Memory B cell (primary cell): ENCODE data around the gene NFAM1.

Experiments used
- ATAC-seq: fragments of 150-1000 bp; cut with Tn5 transposase; 2 replicates; pipeline ENCODE4 v1.10.0; 2021; ENCODE audit warnings: low read depth, mild to moderate bottlenecking, moderate library complexity
- DNase-seq, 2 donors: peaks; one replicate each; pipeline ENCODE4 v3.0.0; 2022; ENCODE audit warnings: low spot score in 2 of 2
- H3K27ac Mint-ChIP-seq: one replicate; pipeline ENCODE4 v1.8.0; 2022; ENCODE audit warnings: mild to moderate bottlenecking, moderate library complexity, mixed read lengths
- H3K27me3 Mint-ChIP-seq: one replicate; pipeline ENCODE4 v1.8.0; 2022; ENCODE audit warnings: mixed read lengths
- H3K36me3 Mint-ChIP-seq: one replicate; pipeline ENCODE4 v1.8.0; 2022; ENCODE audit warnings: mild to moderate bottlenecking, mixed read lengths
- H3K4me1 Mint-ChIP-seq: one replicate; pipeline ENCODE4 v1.8.0; 2022; ENCODE audit warnings: mixed read lengths
- H3K4me3 Mint-ChIP-seq: one replicate; pipeline ENCODE4 v1.8.0; 2022; ENCODE audit warnings: mild to moderate bottlenecking, moderate library complexity, mixed read lengths
- H3K9me3 Mint-ChIP-seq: one replicate; pipeline ENCODE4 v1.8.0; 2022; ENCODE audit warnings: mixed read lengths

The NFAM1 gene, protein sequence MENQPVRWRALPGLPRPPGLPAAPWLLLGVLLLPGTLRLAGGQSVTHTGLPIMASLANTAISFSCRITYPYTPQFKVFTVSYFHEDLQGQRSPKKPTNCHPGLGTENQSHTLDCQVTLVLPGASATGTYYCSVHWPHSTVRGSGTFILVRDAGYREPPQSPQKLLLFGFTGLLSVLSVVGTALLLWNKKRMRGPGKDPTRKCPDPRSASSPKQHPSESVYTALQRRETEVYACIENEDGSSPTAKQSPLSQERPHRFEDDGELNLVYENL

DNA sequence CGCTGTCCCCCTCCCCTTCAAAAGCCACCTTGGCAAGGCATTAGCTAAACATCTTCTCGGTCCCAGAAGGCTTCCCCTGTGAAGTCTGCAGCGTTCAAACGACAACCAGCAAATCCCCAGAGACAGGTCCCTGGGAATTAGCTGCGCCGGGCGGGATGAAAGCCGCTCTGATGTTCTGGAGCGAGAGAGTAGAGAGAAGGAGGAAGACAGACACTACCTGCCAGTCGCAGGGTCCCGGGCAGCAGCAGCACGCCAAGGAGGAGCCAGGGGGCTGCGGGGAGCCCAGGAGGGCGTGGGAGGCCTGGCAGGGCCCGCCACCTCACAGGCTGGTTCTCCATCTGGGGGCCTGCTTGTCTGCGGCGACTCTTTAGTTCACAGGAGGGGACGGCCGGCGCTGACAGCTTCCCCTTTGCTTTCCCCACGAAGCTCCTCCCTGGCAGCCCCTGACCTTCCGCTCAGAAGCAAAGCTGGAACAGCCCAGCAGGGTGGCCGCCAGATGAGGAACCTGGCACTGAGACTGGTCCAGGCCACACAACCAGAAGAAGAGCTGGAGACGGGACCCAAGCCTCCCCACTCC lies at the start of gene NFAM1:
NFAM1 (minus strand) TSS at position 384 of the 577 bp plus-strand sequence; CDS start at position 338, 46 bp downstream.
- no peaks in the 10 kb centered on the region for H3K36me3 Mint-ChIP-seq
- H3K9me3 Mint-ChIP-seq: no peaks in the 10 kb centered on the region
- DNase-seq (no peak), ATAC-seq (peak; percentile 56)
- H3K27me3 Mint-ChIP-seq: peaks cover 30% of the 10 kb centered on the region
- H3K27ac Mint-ChIP-seq: no peak within 1 kb of the TSS
- peak within 1 kb of the TSS; percentile 60 for H3K4me3 Mint-ChIP-seq
- peaks cover 3% of the 10 kb centered on the region for H3K4me1 Mint-ChIP-seq

DNA sequence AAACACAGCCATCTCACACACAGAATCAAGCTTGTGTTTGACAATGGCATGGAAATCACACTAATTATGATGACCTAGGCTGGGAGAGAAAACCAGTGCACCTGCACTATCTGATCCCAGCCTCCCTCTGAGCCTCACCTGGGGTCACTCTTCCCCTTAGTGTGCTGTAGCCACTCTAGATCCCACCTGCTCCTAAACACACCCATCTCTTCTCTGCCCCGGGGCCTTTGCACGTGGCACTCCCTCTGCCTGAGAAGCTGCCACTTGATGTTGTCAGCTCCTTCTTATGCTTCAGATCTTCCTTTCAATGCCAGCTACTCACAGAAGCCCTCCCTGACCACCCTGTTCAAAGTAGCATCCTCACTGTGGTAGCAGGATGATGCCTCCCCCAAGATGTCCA lies 42.9 kb upstream of the NFAM1 start:
- ATAC-seq (no peak), DNase-seq (no peak)
- H3K27me3 Mint-ChIP-seq: peaks cover 14% of the 10 kb centered on the region
- peaks cover 7% of the 10 kb centered on the region for H3K4me1 Mint-ChIP-seq
- peak overlapping the region; percentile 6 for H3K27ac Mint-ChIP-seq
- no peaks in the 10 kb centered on the region for H3K36me3 Mint-ChIP-seq
- H3K9me3 Mint-ChIP-seq: no peaks in the 10 kb centered on the region
- H3K4me3 Mint-ChIP-seq: no peak overlapping the region

DNA sequence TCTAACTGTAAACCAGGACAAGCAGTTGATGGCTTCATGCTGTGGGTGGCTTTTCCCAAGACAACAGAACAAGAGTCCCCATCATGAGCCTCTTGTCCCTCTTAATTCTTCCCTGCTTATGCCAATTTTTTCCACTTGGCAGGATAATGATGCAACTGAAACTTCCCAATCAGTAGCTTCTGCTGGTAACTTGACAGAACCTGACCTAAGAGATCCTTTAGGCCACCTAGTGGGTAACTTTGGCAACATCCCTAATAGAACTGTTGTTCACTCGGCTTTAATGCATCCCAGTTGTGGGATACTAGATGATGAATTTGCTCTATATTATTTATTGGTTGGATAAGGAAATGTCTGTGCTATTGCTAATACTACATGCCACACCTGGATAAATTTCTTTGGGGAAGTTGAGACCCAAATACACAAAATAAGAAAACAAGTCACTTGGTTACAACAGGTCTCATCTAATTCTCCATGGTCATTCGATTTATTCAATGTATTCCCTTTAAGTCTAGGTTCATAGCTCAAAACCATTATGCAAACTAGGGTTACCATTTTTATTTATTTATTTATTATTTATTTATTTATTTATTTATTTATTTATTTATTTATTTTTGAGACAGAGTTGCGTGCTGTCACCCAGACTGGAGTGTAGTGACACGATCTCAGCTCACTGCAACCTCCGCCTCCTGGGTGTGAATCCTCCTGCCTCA lies 41.4 kb upstream of the NFAM1 start:
- ATAC-seq: peak; percentile 79
- Mint-ChIP-seq H3K27me3 (peaks cover 14% of the 10 kb centered on the region), H3K4me1 (peaks cover 6% of the 10 kb centered on the region), H3K4me3 (no peak overlapping the region), H3K9me3 (no peaks in the 10 kb centered on the region), H3K36me3 (no peaks in the 10 kb centered on the region), H3K27ac (no peak overlapping the region)
- DNase-seq: peak in 1 of 2 donors; percentile 48

DNA sequence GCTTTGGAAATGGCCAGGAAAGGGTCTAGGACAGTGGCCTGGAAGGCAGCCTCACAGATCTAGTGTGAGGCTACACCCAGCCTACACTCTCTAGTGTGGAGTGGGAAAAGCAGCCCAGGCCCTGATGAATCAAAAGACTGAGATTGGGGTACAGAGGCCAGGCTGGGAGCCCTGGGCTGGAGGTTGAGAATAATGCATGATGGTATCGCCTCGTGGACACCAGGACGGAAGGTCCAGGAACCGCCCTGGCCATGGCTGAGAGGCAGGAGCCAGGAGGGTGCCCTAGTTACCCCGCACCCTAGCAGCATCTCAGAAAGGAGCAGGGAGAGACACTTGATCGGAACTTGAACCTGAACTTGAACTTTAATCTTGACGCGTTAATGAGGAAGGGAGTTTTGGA lies 40.5 kb upstream of the NFAM1 start:
- H3K27me3 Mint-ChIP-seq: peaks cover 14% of the 10 kb centered on the region
- H3K4me3 Mint-ChIP-seq: no peak overlapping the region
- DNase-seq: no peak
- H3K9me3 Mint-ChIP-seq: no peaks in the 10 kb centered on the region
- no peaks in the 10 kb centered on the region for H3K36me3 Mint-ChIP-seq
- ATAC-seq: no peak
- H3K27ac Mint-ChIP-seq: no peak overlapping the region
- peaks cover 4% of the 10 kb centered on the region for H3K4me1 Mint-ChIP-seq

DNA sequence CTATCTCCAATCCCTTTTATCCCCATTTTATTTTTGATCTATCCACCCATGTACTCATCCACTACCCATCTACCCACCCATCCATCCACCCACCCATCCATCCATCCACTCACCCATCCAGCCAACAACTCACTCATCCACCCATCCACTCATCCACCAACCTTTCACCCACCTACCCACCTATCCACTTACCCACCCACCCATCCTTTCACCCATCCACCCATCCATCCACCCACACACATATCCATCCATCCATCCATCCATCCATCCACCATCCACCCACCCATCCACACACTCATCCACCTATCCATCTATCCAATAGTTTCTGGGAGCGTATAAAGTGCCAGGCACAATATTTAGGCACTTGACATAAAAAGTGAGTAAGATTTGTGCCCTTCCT lies 39.2 kb upstream of the NFAM1 start:
- Mint-ChIP-seq H3K4me1 (peaks cover 4% of the 10 kb centered on the region), H3K36me3 (no peaks in the 10 kb centered on the region), H3K4me3 (no peak overlapping the region), H3K27ac (no peak overlapping the region), H3K9me3 (no peaks in the 10 kb centered on the region), H3K27me3 (peaks cover 14% of the 10 kb centered on the region)
- no peak for DNase-seq
- ATAC-seq: no peak

DNA sequence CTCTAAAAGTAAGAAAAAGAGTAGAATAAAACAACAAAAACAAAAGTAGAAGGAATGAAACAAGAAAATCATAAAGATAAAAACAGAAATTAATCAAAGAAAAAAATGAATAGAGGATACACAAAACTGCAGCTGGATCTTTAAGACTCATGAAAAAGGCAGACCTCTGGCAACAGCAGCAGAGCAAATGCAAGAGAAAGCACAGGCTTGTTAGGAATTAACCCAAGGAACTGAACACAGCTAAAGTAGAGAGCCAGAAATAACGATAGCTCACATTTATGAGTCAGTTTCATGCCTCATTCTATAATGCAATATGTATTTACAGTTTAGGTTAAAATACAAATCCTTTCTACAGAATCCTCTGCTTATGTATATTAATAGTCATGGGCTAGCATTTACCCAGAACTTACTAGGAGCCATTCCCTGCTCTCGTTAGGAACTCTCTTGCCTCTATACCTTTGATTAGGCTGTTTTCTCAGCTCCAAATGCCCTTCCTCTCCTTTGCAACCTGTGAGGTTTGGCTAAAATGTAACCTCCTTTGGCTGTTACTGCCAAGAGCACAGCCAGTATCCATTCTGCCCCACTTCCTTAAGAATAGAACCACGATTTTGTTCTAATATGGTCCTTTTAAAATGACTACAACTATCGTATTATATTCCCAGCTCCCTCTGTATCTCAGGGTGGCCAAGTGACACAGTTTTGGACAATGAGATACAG lies 38.3 kb upstream of the NFAM1 start:
- peaks cover 4% of the 10 kb centered on the region for H3K4me1 Mint-ChIP-seq
- no peak overlapping the region for H3K4me3 Mint-ChIP-seq
- DNase-seq (no peak), ATAC-seq (no peak)
- H3K36me3 Mint-ChIP-seq: no peaks in the 10 kb centered on the region
- H3K27ac Mint-ChIP-seq: no peak overlapping the region
- peaks cover 14% of the 10 kb centered on the region for H3K27me3 Mint-ChIP-seq
- H3K9me3 Mint-ChIP-seq: no peaks in the 10 kb centered on the region

DNA sequence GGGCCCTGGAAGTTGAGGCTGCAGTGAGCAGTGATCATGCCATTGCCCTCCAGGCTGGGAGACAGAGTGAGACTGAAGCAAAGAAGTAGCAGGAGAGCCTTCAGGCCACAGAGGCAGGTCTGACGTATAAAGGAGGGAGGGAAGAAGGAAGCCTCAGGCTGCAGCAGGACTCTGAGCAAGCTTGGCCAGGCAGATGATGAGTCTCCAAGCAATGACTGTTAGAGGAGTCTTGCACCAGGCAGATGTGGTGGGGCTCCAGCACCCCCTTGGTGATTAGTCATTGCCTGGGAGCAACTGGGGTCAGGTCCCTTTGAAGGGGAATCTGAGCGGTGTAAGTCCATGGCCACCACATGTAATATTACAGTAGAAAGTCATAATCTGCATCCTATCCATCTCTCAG lies 36.6 kb upstream of the NFAM1 start:
- ATAC-seq (no peak), DNase-seq (no peak)
- Mint-ChIP-seq H3K27ac (no peak overlapping the region), H3K36me3 (no peaks in the 10 kb centered on the region), H3K27me3 (peaks cover 11% of the 10 kb centered on the region), H3K9me3 (no peaks in the 10 kb centered on the region), H3K4me1 (peaks cover 4% of the 10 kb centered on the region), H3K4me3 (no peak overlapping the region)

DNA sequence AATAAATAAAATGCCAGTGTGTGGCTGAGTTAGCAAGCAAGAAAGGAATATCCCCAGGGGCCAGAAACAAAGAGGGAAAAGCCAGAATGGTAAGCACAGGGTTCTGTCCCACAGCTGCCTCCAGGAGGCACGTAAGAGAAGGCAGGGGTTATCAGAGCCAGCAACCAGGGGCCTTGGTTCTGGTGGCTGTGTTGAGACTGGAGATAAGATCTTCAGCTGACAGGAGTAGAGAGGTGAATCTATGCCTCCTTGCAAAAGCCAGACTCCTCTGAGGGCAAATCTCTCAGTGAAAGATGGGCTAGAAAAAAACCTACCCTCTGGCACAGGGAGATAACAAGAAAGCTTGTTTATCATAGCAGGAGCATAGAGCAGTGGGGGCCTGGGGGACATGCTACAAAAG lies 29.8 kb upstream of the NFAM1 start:
- peaks cover 23% of the 10 kb centered on the region for H3K27me3 Mint-ChIP-seq
- no peak for ATAC-seq
- H3K4me1 Mint-ChIP-seq: peaks cover 8% of the 10 kb centered on the region
- H3K36me3 Mint-ChIP-seq: no peaks in the 10 kb centered on the region
- no peak for DNase-seq
- H3K27ac Mint-ChIP-seq: no peak overlapping the region
- H3K4me3 Mint-ChIP-seq: no peak overlapping the region
- no peaks in the 10 kb centered on the region for H3K9me3 Mint-ChIP-seq

DNA sequence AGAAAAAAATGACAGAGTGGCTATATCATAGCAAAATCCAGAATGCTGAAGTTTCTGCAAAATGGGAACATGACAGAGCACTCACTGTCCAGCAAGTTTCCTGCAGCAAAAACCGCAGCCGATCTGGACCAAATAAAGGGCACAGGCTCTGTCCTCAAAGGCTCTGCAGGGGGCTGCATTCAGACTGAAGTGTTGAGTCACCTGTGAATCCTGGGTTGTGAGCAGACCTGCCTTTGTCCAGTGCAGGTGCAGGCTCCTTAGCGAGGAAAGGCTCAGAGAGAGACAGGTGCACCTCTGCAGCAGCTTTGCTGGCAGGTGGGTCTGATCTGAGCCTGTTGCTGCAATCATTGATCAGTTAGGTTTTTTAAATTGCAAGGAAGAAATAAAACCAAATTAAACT lies 29.3 kb upstream of the NFAM1 start:
- no peaks in the 10 kb centered on the region for H3K36me3 Mint-ChIP-seq
- H3K9me3 Mint-ChIP-seq: no peaks in the 10 kb centered on the region
- no peak overlapping the region for H3K4me3 Mint-ChIP-seq
- no peak overlapping the region for H3K27ac Mint-ChIP-seq
- peaks cover 25% of the 10 kb centered on the region for H3K27me3 Mint-ChIP-seq
- DNase-seq (no peak), ATAC-seq (no peak)
- H3K4me1 Mint-ChIP-seq: peaks cover 8% of the 10 kb centered on the region

DNA sequence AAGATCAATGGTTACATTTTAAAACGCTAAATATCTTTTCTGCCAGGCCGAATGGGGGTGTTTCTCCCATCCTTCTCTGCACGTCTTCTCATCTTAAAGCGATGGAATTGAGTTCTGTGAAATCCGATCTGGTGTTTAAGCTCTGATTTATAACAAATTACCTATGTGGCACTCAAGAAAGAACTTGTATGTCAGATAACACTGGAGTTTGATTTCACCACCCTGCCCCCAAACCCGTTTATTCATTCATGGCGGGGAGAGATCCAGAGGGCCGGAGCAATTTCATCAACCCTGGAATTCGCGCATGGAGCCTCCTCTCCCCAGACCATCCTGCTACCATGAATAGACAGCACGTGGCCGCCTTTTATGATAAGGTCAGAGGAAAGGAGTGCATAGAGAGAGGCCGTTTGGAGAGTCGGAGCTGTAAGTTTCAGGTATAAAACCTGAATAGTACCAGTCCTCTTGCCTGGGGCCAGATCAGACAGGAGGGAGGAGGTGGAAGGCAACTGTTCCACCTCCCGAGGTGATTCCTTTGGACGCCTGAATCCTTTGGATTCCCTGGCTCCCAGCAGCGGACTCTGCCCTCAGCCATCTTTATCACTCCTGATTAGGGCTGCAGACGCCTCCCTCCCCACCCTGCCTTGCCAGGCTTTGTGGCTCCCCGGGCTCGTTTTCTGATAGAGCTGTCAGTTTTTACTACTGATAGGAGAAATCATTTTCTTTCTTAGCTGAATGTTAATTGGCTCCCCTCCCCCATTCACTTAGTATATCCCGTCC lies 27.3 kb upstream of the NFAM1 start:
- peaks cover 2% of the 10 kb centered on the region for H3K9me3 Mint-ChIP-seq
- DNase-seq (no peak), ATAC-seq (no peak)
- no peak overlapping the region for H3K4me3 Mint-ChIP-seq
- peaks cover 31% of the 10 kb centered on the region for H3K27me3 Mint-ChIP-seq
- H3K36me3 Mint-ChIP-seq: no peaks in the 10 kb centered on the region
- peaks cover 8% of the 10 kb centered on the region for H3K4me1 Mint-ChIP-seq
- peak overlapping the region; percentile 53 for H3K27ac Mint-ChIP-seq

DNA sequence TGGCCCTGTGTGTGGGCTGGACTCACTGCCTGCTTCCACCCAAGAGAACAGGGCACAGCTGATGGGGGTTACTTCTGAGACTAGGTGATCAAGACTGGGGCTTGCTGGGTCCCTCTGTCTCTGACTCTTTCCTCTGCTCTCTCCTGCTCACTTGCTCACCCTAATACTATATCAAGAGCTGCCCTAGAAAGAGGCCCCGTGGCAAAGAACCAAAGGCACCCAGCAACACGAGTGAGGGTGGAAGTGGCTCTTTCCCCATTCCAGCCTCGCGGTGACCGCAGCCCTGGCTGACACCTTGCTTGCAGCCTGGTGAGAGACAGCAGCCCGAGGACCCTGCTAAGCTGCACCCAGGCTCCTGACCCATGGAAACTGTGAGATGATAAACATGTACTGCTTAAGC lies 20.7 kb upstream of the NFAM1 start:
- H3K9me3 Mint-ChIP-seq: peaks cover 2% of the 10 kb centered on the region
- no peak overlapping the region for H3K27ac Mint-ChIP-seq
- H3K36me3 Mint-ChIP-seq: no peaks in the 10 kb centered on the region
- ATAC-seq: no peak
- no peaks in the 10 kb centered on the region for H3K4me1 Mint-ChIP-seq
- DNase-seq: no peak
- H3K4me3 Mint-ChIP-seq: no peak overlapping the region
- peaks cover 17% of the 10 kb centered on the region for H3K27me3 Mint-ChIP-seq

DNA sequence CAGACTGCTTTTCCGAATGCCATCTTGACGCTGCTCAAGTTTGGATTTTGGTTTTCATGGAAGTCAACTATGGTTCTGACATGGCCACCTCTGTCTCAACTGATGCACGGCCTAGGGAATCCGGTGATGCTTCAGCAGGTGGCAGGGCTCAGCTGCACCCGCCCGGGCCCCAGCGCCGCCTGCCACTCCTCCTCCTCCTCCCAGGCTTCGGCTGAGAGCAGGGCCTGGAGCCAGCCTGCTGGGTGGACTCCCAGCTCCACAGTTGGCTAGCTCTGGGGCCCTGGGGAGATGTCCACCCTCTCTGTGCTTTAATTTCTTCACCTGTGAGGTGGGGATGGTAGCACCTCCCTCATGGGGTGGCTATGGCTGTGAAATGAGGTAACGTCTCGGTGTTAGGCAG lies 20.3 kb upstream of the NFAM1 start:
- H3K4me3 Mint-ChIP-seq: no peak overlapping the region
- no peaks in the 10 kb centered on the region for H3K36me3 Mint-ChIP-seq
- H3K27ac Mint-ChIP-seq: no peak overlapping the region
- ATAC-seq: no peak
- DNase-seq: no peak
- H3K27me3 Mint-ChIP-seq: peaks cover 17% of the 10 kb centered on the region
- H3K9me3 Mint-ChIP-seq: peaks cover 2% of the 10 kb centered on the region
- H3K4me1 Mint-ChIP-seq: no peaks in the 10 kb centered on the region

DNA sequence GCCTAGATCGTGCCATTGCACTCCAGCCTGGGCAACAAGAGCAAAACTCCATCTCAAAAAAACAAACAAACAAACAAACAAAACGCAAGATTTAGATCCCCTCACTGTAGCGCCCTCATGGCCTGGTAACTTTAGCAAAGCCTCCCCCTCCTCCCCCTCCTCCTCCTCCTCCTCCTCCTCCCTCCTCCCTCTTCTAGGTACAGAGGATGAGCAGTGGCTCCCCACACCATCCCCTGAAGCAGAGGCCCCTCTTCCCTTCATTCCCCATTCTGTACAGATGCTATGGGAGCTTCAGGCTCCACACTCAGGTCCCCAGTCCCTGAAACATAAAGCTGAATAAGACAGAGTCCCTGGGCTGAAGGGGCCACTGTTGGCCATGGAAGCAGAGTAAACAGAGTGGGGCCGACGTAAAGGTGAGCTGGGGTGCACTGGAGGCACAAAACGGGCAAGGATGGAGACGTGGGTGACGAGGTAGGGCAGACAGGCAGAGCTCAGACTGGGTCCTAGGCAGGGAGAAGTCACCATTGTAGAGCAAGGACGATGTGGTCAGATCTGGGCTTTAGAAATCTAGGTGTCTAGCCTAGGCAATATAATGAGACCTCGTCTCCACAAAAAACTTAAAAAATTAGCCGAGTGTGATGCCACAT lies 19.4 kb upstream of the NFAM1 start:
- DNase-seq (no peak), ATAC-seq (no peak)
- no peaks in the 10 kb centered on the region for H3K4me1 Mint-ChIP-seq
- H3K9me3 Mint-ChIP-seq: peaks cover 2% of the 10 kb centered on the region
- H3K4me3 Mint-ChIP-seq: no peak overlapping the region
- peaks cover 15% of the 10 kb centered on the region for H3K27me3 Mint-ChIP-seq
- H3K27ac Mint-ChIP-seq: no peak overlapping the region
- H3K36me3 Mint-ChIP-seq: no peaks in the 10 kb centered on the region
